Stomach (tissue), 4 donors: ENCODE data around the gene SACS.

ENCODE experiments used
- POLR2A ChIP-seq, 4 donors: fragments of 450-650 bp; IDR thresholded peaks; one replicate each; pipeline ENCODE4 v1.6.1; 2016; ENCODE audit warnings: antibody characterized with exemption in 4 of 4, control low read depth in 2 of 4, mild to moderate bottlenecking in 1 of 4, moderate library complexity in 1 of 4
- TF ChIP-seq, protein P1 (sequence below), 7 experiments: fragments of 450-650 bp in 4 of 7; fragments of 200-600 bp in 3 of 7; sonication (generic) in 3 of 7; IDR thresholded peaks; one replicate each; pipeline ENCODE4 v1.5.1; 2016 to 2019; ENCODE audit warnings: antibody characterized with exemption in 7 of 7, control low read depth in 2 of 7, mild to moderate bottlenecking in 1 of 7

DNA sequence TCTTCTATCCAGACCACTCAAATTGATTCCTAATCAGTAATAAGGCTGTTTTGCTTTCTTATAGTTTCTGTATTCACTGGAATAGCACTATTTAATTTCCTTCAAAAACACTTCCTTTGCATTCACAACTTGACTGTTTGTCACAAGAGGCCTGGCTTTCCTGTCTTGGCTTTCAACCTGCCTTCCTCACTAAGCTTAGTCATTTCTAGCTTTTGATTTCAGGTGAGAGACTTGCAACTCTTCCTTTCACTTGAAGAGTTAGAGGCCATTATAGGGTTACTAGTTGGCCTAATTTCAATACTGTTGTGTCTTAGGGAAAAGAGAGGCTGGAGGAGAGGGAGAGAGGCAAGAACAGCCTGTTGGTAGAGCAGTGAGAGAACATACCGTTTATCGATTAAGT is 47.0 kb downstream of the SACS start:
- TF ChIP-seq, protein P1, sequence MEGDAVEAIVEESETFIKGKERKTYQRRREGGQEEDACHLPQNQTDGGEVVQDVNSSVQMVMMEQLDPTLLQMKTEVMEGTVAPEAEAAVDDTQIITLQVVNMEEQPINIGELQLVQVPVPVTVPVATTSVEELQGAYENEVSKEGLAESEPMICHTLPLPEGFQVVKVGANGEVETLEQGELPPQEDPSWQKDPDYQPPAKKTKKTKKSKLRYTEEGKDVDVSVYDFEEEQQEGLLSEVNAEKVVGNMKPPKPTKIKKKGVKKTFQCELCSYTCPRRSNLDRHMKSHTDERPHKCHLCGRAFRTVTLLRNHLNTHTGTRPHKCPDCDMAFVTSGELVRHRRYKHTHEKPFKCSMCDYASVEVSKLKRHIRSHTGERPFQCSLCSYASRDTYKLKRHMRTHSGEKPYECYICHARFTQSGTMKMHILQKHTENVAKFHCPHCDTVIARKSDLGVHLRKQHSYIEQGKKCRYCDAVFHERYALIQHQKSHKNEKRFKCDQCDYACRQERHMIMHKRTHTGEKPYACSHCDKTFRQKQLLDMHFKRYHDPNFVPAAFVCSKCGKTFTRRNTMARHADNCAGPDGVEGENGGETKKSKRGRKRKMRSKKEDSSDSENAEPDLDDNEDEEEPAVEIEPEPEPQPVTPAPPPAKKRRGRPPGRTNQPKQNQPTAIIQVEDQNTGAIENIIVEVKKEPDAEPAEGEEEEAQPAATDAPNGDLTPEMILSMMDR (IDR thresholded peaks at IDR 0.05): no peak
- TF ChIP-seq POLR2A (IDR thresholded peaks at IDR 0.05): no peak
